SJCRH30 (cell line): ENCODE data around the gene PKMYT1. TPM values are rescaled to one million over a fixed set of nuclear protein-coding genes. Genes with fewer than 3 reads are reported as not detected.

Experiments used
- DNase-seq, 2 experiments: peaks; one replicate each; pipeline ENCODE4 v3.0.0-alpha.2; 2015 to 2020
- H3K27ac ChIP-seq: fragments of 250-450 bp; sonication (Bioruptor Pico); 2 replicates; pipeline ENCODE4 v1.5.1; 2020; ENCODE audit warnings: mild to moderate bottlenecking, moderate library complexity
- H3K27me3 ChIP-seq: fragments of 250-450 bp; sonication (Bioruptor Pico); 2 replicates; pipeline ENCODE4 v1.5.1; 2020; ENCODE audit warnings: mild to moderate bottlenecking, moderate library complexity
- H3K36me3 ChIP-seq: fragments of 250-450 bp; sonication (Bioruptor Pico); 2 replicates; pipeline ENCODE4 v1.5.1; 2020; ENCODE audit warnings: mild to moderate bottlenecking, moderate library complexity
- H3K4me1 ChIP-seq: fragments of 250-450 bp; sonication (Bioruptor Pico); 2 replicates; pipeline ENCODE4 v1.5.1; 2020; ENCODE audit warnings: mild to moderate bottlenecking, moderate library complexity
- H3K4me3 ChIP-seq: fragments of 250-450 bp; sonication (Bioruptor Pico); 2 replicates; pipeline ENCODE4 v1.5.1; 2020; ENCODE audit warnings: mild to moderate bottlenecking, moderate library complexity
- H3K9me3 ChIP-seq: fragments of 250-450 bp; sonication (Bioruptor Pico); replicated peaks from 2 replicates; pipeline ENCODE4 v1.5.1; 2020; ENCODE audit warnings: mild to moderate bottlenecking, moderate library complexity
- total RNA-seq: library from RNA; depleted of rRNA; stranded (reverse); fragments of >200 nt; shearing (Covaris generic); gene quantifications from 2 replicates; pipeline ENCODE4 v1.2.3, GENCODE V29; 2014

PKMYT1 gene
- total RNA-seq, 1 experiment from 2014 or later: 45.8 TPM

DNA sequence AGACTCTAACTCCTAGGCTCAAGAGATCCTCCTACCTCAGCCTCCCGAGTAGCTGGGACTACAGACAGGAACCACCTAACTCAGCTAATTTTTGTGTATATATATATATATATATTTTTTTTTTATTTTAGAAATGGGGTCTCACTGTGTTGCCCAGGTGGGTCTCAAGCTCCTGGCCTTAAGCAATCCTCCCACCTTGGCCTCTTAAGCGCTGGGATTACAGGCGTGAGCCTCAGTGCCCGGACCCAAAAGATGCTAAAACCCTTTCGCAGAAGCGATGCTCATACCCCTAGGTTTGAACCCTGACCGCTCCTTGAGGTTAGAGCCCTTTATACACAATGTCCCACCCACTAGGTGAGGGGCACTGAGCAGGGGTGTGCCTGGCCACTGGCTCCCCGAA is 30.3 kb upstream of the PKMYT1 start:
- Histone ChIP-seq H3K4me1 (peaks cover 31% of the 10 kb centered on the region), H3K27me3 (peaks cover 33% of the 10 kb centered on the region), H3K36me3 (no peaks in the 10 kb centered on the region), H3K4me3 (no peak overlapping the region), H3K9me3 (no peaks in the 10 kb centered on the region), H3K27ac (no peak overlapping the region)
- DNase-seq: no peak

DNA sequence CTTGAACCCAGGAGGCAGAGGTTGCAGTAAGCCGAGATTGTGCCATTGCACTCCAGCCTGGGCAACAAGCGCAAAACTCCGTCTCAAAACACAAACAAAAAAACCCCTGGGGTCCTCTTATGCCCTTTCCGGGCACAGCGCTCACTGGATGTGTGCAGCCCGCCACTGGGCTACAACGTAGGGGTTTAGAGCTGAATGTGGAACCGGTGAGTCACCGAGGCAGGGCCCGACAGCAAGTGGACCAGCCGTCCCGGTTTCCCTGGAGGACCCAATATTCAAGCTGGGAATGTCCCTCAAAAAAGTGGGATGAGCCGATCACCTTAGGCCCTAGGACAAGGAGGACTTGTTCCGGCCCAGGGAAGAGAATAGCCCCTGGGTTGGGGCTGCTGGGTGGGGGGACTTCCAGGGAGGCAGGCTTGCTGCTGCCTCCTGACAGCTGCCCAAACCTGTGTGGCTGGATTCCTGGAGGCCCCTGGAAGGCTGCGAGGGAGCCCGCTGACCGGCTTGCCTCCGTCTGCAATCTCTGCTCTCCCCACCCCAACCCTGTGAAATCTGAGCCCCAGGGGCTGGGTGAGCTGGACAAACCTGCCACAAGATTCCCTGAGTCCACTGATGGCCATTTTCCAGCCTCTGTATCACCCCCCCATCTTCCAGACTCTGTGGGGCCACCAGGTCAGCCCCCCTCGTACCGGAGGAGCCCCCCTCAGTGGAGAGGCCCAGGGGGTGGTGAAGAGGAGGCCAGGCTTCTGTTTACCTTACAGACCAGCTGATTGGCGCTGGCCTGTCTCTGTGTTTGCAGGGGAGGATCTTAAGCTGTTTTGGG is 29.5 kb upstream of the PKMYT1 start:
- Histone ChIP-seq H3K4me1 (peaks cover 34% of the 10 kb centered on the region), H3K27me3 (peaks cover 39% of the 10 kb centered on the region), H3K27ac (no peak overlapping the region; the same call in 1 of the 2 replicates)

DNA sequence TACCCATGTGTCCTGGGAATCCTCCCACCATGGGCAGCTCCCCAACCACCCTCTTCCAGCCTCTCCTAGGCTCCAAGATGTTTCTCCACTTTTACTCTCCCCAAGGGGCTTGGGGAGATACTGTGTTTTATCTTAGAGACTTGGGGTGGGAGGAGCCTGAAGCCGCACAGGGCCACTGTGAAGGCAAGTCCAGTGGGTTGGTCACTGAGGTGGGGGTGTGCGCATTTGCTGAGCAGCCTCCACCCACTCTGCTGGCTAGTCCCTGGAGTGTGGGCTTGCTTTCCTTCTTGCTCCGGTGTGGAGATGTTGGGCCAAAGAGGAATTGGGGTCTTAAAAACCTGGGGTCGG is 28.4 kb upstream of the PKMYT1 start:
- H3K27me3 ChIP-seq: peaks cover 39% of the 10 kb centered on the region
- H3K4me3 ChIP-seq: no peak overlapping the region

More for the DNA sequence above, 29.5 kb upstream of the PKMYT1 start:
- Histone ChIP-seq H3K9me3 (no peaks in the 10 kb centered on the region), H3K36me3 (no peaks in the 10 kb centered on the region), H3K4me3 (peak overlapping the region; percentile 9; the same call in 1 of the 2 replicates)
- peak; percentile 72 to 75 for DNase-seq

GRCh38 chr16:3007957-3008689 is 27.9 kb upstream of the PKMYT1 start:
- Histone ChIP-seq H3K4me3 (no peak overlapping the region), H3K36me3 (no peaks in the 10 kb centered on the region), H3K27ac (no peak overlapping the region), H3K9me3 (no peaks in the 10 kb centered on the region), H3K4me1 (peaks cover 34% of the 10 kb centered on the region), H3K27me3 (peaks cover 39% of the 10 kb centered on the region)
- DNase-seq: no peak

More for the DNA sequence above, 28.4 kb upstream of the PKMYT1 start:
- Histone ChIP-seq H3K4me1 (peaks cover 34% of the 10 kb centered on the region), H3K36me3 (no peaks in the 10 kb centered on the region), H3K27ac (no peak overlapping the region), H3K9me3 (no peaks in the 10 kb centered on the region)
- DNase-seq: no peak

DNA sequence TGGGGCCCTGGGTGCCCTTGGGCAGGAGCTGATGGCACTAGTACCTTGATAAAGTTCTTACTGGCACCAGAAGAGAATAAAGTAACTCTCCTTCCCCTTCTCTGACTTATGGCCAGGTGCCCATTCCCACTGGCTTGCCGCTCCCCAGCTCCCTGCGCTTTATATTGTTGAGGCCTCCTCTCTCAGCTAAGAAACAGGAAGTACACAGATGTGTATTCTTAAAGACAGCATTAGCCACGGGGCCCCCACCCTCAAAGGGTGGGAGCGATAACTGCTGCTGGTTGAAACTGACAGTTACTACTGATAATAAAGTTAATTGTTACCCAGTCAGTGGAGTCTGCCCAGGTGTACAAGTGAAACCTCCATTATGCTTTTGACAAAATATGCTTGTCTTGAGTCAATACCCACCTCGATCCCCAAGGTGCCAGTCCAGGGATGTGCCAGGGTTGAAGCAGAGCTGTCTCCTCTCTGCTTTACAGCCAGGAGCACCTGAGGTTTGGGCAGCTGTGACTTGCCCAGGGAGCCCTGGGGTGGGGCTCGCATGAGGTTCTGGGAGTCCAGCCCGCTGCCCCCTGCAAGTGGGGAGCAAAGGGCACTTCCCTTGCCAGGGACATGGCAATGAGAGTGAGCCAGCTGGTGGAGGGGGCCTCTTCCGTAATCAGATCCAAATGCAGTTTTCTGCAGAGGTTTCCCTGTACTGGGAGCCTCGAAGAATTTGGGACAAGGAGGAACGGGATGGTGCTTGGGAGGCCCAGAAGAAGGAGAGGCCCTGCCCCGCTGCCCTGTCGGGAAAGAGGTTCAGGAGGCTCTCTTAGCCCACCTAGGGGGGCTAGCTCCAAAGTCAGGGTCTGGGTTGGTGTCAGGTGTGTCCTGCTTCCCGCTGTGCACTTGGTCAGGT is 27.1 kb upstream of the PKMYT1 start:
- no peak overlapping the region for H3K4me3 ChIP-seq
- peaks cover 38% of the 10 kb centered on the region for H3K27me3 ChIP-seq
- H3K9me3 ChIP-seq: no peaks in the 10 kb centered on the region
- peaks cover 29% of the 10 kb centered on the region for H3K4me1 ChIP-seq
- H3K36me3 ChIP-seq: no peaks in the 10 kb centered on the region
- no peak overlapping the region for H3K27ac ChIP-seq
- no peak for DNase-seq

GRCh38 chr16:3004781-3005284 is 24.6 kb upstream of the PKMYT1 start:
- H3K4me1 ChIP-seq: peaks cover 21% of the 10 kb centered on the region
- no peaks in the 10 kb centered on the region for H3K36me3 ChIP-seq
- H3K27me3 ChIP-seq: peaks cover 37% of the 10 kb centered on the region
- no peaks in the 10 kb centered on the region for H3K9me3 ChIP-seq
- H3K27ac ChIP-seq: no peak overlapping the region
- H3K4me3 ChIP-seq: no peak overlapping the region
- no peak for DNase-seq

- Histone ChIP-seq H3K4me3 (no peak overlapping the region), H3K27ac (no peak overlapping the region), H3K9me3 (no peaks in the 10 kb centered on the region), H3K36me3 (no peaks in the 10 kb centered on the region), H3K27me3 (peaks cover 37% of the 10 kb centered on the region), H3K4me1 (peaks cover 16% of the 10 kb centered on the region)
- DNase-seq: no peak
Observed at GRCh38 chr16:3004319-3004718, 24.1 kb upstream of the PKMYT1 start.

- Histone ChIP-seq H3K4me3 (no peak overlapping the region), H3K36me3 (no peaks in the 10 kb centered on the region), H3K27me3 (peaks cover 37% of the 10 kb centered on the region), H3K9me3 (no peaks in the 10 kb centered on the region), H3K4me1 (peaks cover 14% of the 10 kb centered on the region), H3K27ac (no peak overlapping the region)
- peak; percentile 98 for DNase-seq
Observed at GRCh38 chr16:3003582-3004270, 23.5 kb upstream of the PKMYT1 start.

DNA sequence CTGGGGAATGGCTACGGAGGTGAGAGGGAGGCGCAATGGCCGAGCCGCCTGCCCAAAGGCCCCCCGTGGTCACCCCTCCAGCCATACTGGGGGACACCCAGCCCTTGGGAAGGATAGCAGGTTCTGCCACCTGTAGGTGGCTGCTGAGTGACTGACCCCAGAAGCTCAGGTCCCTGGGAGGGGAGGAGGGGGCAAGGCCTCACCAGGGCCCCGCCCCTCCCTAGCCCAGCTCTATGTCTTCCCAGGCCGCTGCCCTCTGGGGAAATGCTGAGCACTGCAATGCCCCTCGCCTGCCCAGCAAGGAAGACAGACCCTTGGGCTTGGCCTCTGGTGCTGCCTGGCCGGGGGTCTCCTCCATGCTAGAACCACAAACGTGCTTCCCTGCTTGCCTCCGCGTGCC is 21.1 kb upstream of the PKMYT1 start:
- DNase-seq: no peak
- Histone ChIP-seq H3K4me1 (0 out of 2 replicates have a peak, but pooled peaks cover 3% of the 10 kb centered on the region), H3K27me3 (peaks cover 31% of the 10 kb centered on the region)

DNA sequence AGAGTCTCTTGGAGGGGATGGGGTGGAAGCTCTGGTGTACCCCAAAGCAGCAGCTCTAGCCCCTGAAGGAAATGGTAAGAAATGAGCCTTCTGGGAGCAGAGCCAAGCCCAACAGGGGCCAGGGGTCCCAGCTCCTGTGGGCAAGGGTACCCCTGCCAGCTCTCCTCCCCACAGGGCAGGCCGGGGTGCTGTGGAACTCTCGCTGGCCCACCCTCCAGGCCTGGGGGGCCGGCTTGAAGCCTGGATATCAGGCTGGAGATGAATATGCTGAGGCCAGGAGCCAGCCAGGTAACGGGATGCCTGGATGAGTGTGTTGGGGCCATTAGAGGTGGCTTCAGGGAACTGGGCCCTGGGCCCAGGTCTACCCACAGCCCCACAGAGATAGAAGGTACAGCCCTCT is 20.3 kb upstream of the PKMYT1 start:
- H3K27ac ChIP-seq: no peak overlapping the region
- 0 out of 2 replicates have a peak, but pooled peaks cover 3% of the 10 kb centered on the region for H3K4me1 ChIP-seq
- H3K27me3 ChIP-seq: peaks cover 25% of the 10 kb centered on the region
- H3K36me3 ChIP-seq: no peaks in the 10 kb centered on the region
- DNase-seq: no peak
- no peaks in the 10 kb centered on the region for H3K9me3 ChIP-seq
- H3K4me3 ChIP-seq: no peak overlapping the region

More for the DNA sequence above, 21.1 kb upstream of the PKMYT1 start:
- Histone ChIP-seq H3K36me3 (no peaks in the 10 kb centered on the region), H3K9me3 (no peaks in the 10 kb centered on the region), H3K27ac (no peak overlapping the region), H3K4me3 (no peak overlapping the region)

GRCh38 chr16:2999929-3000328 is 19.7 kb upstream of the PKMYT1 start:
- Histone ChIP-seq H3K27me3 (peaks cover 21% of the 10 kb centered on the region), H3K4me1 (0 out of 2 replicates have a peak, but pooled peaks cover 2% of the 10 kb centered on the region), H3K4me3 (no peak overlapping the region), H3K9me3 (no peaks in the 10 kb centered on the region), H3K27ac (no peak overlapping the region), H3K36me3 (no peaks in the 10 kb centered on the region)
- no peak for DNase-seq

GRCh38 chr16:2996298-2996697 is 16.1 kb upstream of the PKMYT1 start:
- no peak for DNase-seq
- H3K36me3 ChIP-seq: no peaks in the 10 kb centered on the region
- H3K4me3 ChIP-seq: no peak overlapping the region
- H3K27ac ChIP-seq: no peak overlapping the region
- no peaks in the 10 kb centered on the region for H3K9me3 ChIP-seq
- no peaks in the 10 kb centered on the region for H3K4me1 ChIP-seq
- peaks cover 25% of the 10 kb centered on the region for H3K27me3 ChIP-seq

- Histone ChIP-seq H3K36me3 (no peaks in the 10 kb centered on the region), H3K27me3 (peaks cover 14% of the 10 kb centered on the region), H3K27ac (no peak overlapping the region), H3K4me3 (no peak overlapping the region), H3K4me1 (peaks cover 16% of the 10 kb centered on the region), H3K9me3 (no peaks in the 10 kb centered on the region)
- DNase-seq: no peak
Observed at GRCh38 chr16:2992383-2993081, 12.3 kb upstream of the PKMYT1 start.
